ENCODE measurements around the gene UBASH3B. TPM values are rescaled to one million over a fixed set of nuclear protein-coding genes. Genes with fewer than 3 reads are reported as not detected.
"Not testable (repeated sequence)": the region's sequence is repeated elsewhere in the genome, so short reads cannot be mapped to it uniquely, and the experiment has no call there.

The UBASH3B gene
- total RNA-seq, 2 experiments from 2014 or later = 24.5 to 28.6 TPM

- intact Hi-C loops (cut with DNase I, micrococcal nuclease) = loop anchor here (5.0 kb wide), 1 partner anchor 385 kb away; no protein-coding TSS in a partner anchor
Observed at GRCh38 chr11:122862091-122862490, 206.6 kb downstream of the UBASH3B start.

GRCh38 chr11:122863154-122863553 is 207.6 kb downstream of the UBASH3B start:
- ATAC-seq (ENCODE audit: poor library complexity) = not testable (repeated sequence)
- POLR2A ChIA-PET = interaction anchor here (0.6 to 1.7 kb wide), 3 partner anchors 158 to 190 kb away, joined by 3 to 6 read pairs (median 4); no protein-coding TSS in a partner anchor

More at GRCh38 chr11:122862091-122862490, 206.6 kb downstream of the UBASH3B start:
- H3K4me3 Mint-ChIP-seq = no peak overlapping the region
- no peaks in the 10 kb centered on the region for H3K9me3 Mint-ChIP-seq
- no peak for TF ChIP-seq CTCF (IDR thresholded peaks at IDR 0.05)
- no peak for DNase-seq
- no peak overlapping the region for H3K27ac Mint-ChIP-seq
- Histone ChIP-seq H3K27ac (ENCODE audit: low read depth in 1 of 2, low read length in 2 of 2) (no peak overlapping the region), H3K9me3 (ENCODE audit: control insufficient read depth in 1 of 2, insufficient read depth in 1 of 2, low read length in 2 of 2) (no peaks in the 10 kb centered on the region), H3K4me3 (ENCODE audit: low read length) (no peak overlapping the region), H3K4me1 (ENCODE audit: insufficient read depth, low read length) (no peaks in the 10 kb centered on the region), H3K36me3 (ENCODE audit: insufficient read depth, low read length) (no peaks in the 10 kb centered on the region), H3K27me3 (ENCODE audit: control insufficient read depth in 1 of 2, insufficient read depth in 2 of 2, low read length in 2 of 2) (no peaks in the 10 kb centered on the region)
- ATAC-seq (ENCODE audit: poor library complexity) = no peak
- no peaks in the 10 kb centered on the region for H3K4me1 Mint-ChIP-seq (ENCODE audit: low read depth)
- CTCF ChIA-PET = interaction anchor here (1.2 to 2.5 kb wide), 2 partner anchors 8 to 161 kb away, joined by 3 to 10 read pairs; no protein-coding TSS in a partner anchor
- POLR2A ChIA-PET = no interaction called here
- H3K36me3 Mint-ChIP-seq (ENCODE audit: low read depth) = peaks cover 13% of the 10 kb centered on the region
- no peaks in the 10 kb centered on the region for H3K27me3 Mint-ChIP-seq

GRCh38 chr11:122863704-122864326 is 208.3 kb downstream of the UBASH3B start:
- Mint-ChIP-seq H3K27me3 (no peaks in the 10 kb centered on the region), H3K4me3 (no peak overlapping the region), H3K4me1 (ENCODE audit: low read depth) (no peaks in the 10 kb centered on the region), H3K9me3 (no peaks in the 10 kb centered on the region), H3K27ac (no peak overlapping the region), H3K36me3 (ENCODE audit: low read depth) (peaks cover 16% of the 10 kb centered on the region)
- intact Hi-C loops (cut with DNase I, micrococcal nuclease) = loop anchor here (1.0 to 5.0 kb wide), 4 partner anchors 158 to 383 kb away; no protein-coding TSS in a partner anchor
- DNase-seq (peak in 12 of 14 experiments; percentile 12 to 66 (median 31)), ATAC-seq (ENCODE audit: poor library complexity) (peak; percentile 49)
- Histone ChIP-seq H3K36me3 (ENCODE audit: insufficient read depth, low read length) (no peaks in the 10 kb centered on the region), H3K27ac (ENCODE audit: low read depth in 1 of 2, low read length in 2 of 2) (no peak overlapping the region), H3K4me3 (ENCODE audit: low read length) (no peak overlapping the region), H3K4me1 (ENCODE audit: insufficient read depth, low read length) (no peaks in the 10 kb centered on the region), H3K27me3 (ENCODE audit: control insufficient read depth in 1 of 2, insufficient read depth in 2 of 2, low read length in 2 of 2) (no peaks in the 10 kb centered on the region), H3K9me3 (ENCODE audit: control insufficient read depth in 1 of 2, insufficient read depth in 1 of 2, low read length in 2 of 2) (no peaks in the 10 kb centered on the region)
- peak; percentile 93 for TF ChIP-seq CTCF (IDR thresholded peaks at IDR 0.05)
- ChIA-PET POLR2A (interaction anchor here (0.6 to 1.7 kb wide), 6 partner anchors 157 to 198 kb away, joined by 3 to 6 read pairs (median 4); partner anchors contain the start of gene HSPA8), CTCF (interaction anchor here (0.5 to 2.5 kb wide), 11 partner anchors 10 to 416 kb away, joined by 3 to 10 read pairs (median 3); no protein-coding TSS in a partner anchor)

More at GRCh38 chr11:122863154-122863553, 207.6 kb downstream of the UBASH3B start:
- H3K9me3 ChIP-seq (ENCODE audit: control insufficient read depth in 1 of 2, insufficient read depth in 1 of 2, low read length in 2 of 2); H3K36me3 ChIP-seq (ENCODE audit: insufficient read depth, low read length); DNase-seq; H3K27ac Mint-ChIP-seq; H3K4me3 Mint-ChIP-seq; H3K27me3 Mint-ChIP-seq; H3K27me3 ChIP-seq (ENCODE audit: control insufficient read depth in 1 of 2, insufficient read depth in 2 of 2, low read length in 2 of 2); H3K9me3 Mint-ChIP-seq; H3K4me3 ChIP-seq (ENCODE audit: low read length); H3K27ac ChIP-seq (ENCODE audit: low read depth in 1 of 2, low read length in 2 of 2); H3K4me1 ChIP-seq (ENCODE audit: insufficient read depth, low read length); H3K4me1 Mint-ChIP-seq (ENCODE audit: low read depth): not testable (repeated sequence)
- CTCF ChIA-PET = interaction anchor here (0.5 to 2.5 kb wide), 9 partner anchors 9 to 416 kb away, joined by 3 to 10 read pairs (median 3); no protein-coding TSS in a partner anchor
- H3K36me3 Mint-ChIP-seq (ENCODE audit: low read depth) = peaks cover 20% of the 10 kb centered on the region
- intact Hi-C loops (cut with DNase I, micrococcal nuclease) = loop anchor here (1.0 to 5.0 kb wide), 4 partner anchors 159 to 384 kb away; no protein-coding TSS in a partner anchor

Other genes with a start within 250 kb of the UBASH3B start
- 1 to 10 TPM in 1 of 2 experiments, under 1 TPM in 1; 0.70 to 1.3 TPM for gene CRTAM, start 182.8 kb downstream of the UBASH3B start, total RNA-seq
- 1 to 10 TPM; 4.6 to 4.7 TPM for gene JHY, start 227.0 kb downstream of the UBASH3B start, total RNA-seq

All from CD4-positive, alpha-beta T cell (primary cell).